Neutrophil (primary cell): ENCODE data around the gene CLCF1.
A peak's percentile ranks its signal among the peaks of the same experiment; 100 is the strongest.

Experiments used
- H3K27ac ChIP-seq: fragments of 200-600 bp; sonication (generic); 2 replicates; pipeline ENCODE4 v1.5.1; 2016; ENCODE audit warnings: mild to moderate bottlenecking, moderate library complexity
- H3K27me3 ChIP-seq: fragments of 200-600 bp; sonication (generic); 2 replicates; pipeline ENCODE4 v1.6.0; 2016; ENCODE audit warnings: mild to moderate bottlenecking
- H3K36me3 ChIP-seq: fragments of 200-600 bp; sonication (generic); 2 replicates; pipeline ENCODE4 v1.5.1; 2017
- H3K4me1 ChIP-seq, 2 experiments: fragments of 200-600 bp in 1 of 2; sonication (generic) in 1 of 2; 1 replicate in 1 of 2; 2 replicates in 1 of 2; pipeline versions ENCODE4 v1.5.1 to v1.6.1; 2013 to 2016; ENCODE audit warnings: low read depth in 1 of 2, low read length in 1 of 2, mild to moderate bottlenecking in 1 of 2, moderate library complexity in 1 of 2; ENCODE audit not compliant: control insufficient read depth in 1 of 2, insufficient read depth in 1 of 2
- H3K4me3 ChIP-seq, 2 experiments: fragments of 200-600 bp in 1 of 2; sonication (generic) in 1 of 2; 1 replicate in 1 of 2; 2 replicates in 1 of 2; pipeline ENCODE4 v1.5.1; 2013 to 2016; ENCODE audit warnings: low read depth in 1 of 2, low read length in 1 of 2, mild to moderate bottlenecking in 1 of 2, moderate library complexity in 1 of 2
- H3K9me3 ChIP-seq: fragments of 200-600 bp; sonication (generic); 2 replicates; pipeline ENCODE4 v1.5.1; 2016
- CTCF ChIP-seq: fragments of 200-600 bp; sonication (generic); IDR thresholded peaks from 2 replicates; pipeline ENCODE4 v1.5.1; 2016; ENCODE audit warnings: antibody characterized with exemption

The CLCF1 gene

DNA sequence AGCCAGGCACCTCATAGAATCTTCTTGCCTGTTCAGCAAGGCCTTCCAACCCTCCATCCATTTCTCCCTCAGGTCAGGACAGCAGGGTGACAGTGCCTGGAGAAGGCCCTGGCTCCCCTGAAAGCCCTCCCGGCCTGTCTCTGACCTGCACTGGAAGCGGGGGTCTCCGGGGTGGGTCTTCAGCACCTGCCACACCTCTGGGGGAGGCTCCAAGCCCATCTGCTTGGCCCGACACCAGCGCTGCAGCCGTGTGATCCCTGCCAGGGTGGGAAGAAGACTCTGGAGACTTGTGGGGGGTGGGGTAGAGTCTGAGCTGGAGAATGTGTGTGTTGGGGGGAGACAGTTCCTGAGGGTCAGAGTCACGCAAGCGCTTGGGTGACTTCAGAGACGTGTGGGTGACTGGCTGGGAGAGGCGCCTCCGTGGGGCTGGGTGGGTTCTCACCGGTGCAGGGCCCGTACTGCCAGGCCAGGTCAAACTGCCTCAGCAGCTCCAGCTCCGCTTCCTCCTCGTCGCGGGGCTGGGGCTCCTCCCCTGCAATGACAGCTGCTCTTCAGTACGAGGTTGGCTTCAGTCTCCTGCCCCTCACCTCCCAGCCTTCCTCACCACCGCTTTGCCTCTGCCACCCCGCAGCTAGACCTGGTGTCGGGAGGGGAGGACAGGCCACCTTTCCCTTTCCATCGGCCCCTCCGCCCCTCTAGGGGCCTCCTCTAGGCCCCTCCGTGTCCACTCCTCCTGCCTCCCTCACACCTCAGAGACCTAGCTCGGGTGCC, 20.7 kb downstream of the CLCF1 start:
- Histone ChIP-seq H3K27me3 (no peaks in the 10 kb centered on the region), H3K9me3 (no peaks in the 10 kb centered on the region), H3K4me3 (peak overlapping the region; percentile 73 to 84), H3K4me1 (peaks cover 52 to 58% of the 10 kb centered on the region in 2 experiments), H3K36me3 (peaks cover 11% of the 10 kb centered on the region), H3K27ac (peak overlapping the region; percentile 100)
- TF ChIP-seq CTCF = no peak

- Histone ChIP-seq H3K27me3 (no peaks in the 10 kb centered on the region), H3K36me3 (peaks cover 11% of the 10 kb centered on the region), H3K9me3 (no peaks in the 10 kb centered on the region), H3K4me1 (peaks cover 40 to 45% of the 10 kb centered on the region in 2 experiments), H3K4me3 (peak overlapping the region; percentile 29 to 84), H3K27ac (peak overlapping the region; percentile 100)
- peak; percentile 92 for TF ChIP-seq CTCF
These were observed 22.0 kb downstream of the CLCF1 start for GRCh38 chr11:67351275-67352005.

DNA sequence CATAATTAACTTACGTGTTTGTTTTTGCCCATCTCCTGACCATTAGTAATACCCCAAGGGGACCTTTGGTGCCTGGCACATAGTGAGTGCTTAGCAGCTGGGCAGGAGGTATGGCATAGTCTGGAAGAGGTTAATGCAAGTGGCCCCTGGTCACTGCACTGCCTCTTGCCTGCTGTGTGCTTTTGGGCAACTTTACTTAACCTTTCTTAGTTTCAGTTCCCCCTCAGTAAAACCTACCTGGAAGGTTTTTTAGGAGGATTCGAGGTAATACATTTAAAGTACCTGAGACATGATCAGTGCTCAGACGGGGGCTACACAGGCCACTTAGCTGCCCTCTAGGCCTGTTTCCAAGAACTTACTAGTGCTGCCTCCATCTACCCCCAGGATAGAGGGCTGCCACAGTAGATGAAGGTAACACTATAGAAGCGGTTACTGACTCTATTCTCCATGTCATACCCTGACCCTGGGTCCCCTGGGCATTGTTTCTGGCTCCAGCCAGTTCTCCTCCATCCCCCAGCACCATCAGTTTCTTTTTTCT, 23.4 kb downstream of the CLCF1 start:
- TF ChIP-seq CTCF = no peak
- H3K27ac ChIP-seq = peak overlapping the region; percentile 1
- H3K4me3 ChIP-seq = no peak overlapping the region
- no peaks in the 10 kb centered on the region for H3K9me3 ChIP-seq
- H3K36me3 ChIP-seq = peaks cover 11% of the 10 kb centered on the region
- no peaks in the 10 kb centered on the region for H3K27me3 ChIP-seq
- peaks cover 34 to 41% of the 10 kb centered on the region in 2 experiments for H3K4me1 ChIP-seq

DNA sequence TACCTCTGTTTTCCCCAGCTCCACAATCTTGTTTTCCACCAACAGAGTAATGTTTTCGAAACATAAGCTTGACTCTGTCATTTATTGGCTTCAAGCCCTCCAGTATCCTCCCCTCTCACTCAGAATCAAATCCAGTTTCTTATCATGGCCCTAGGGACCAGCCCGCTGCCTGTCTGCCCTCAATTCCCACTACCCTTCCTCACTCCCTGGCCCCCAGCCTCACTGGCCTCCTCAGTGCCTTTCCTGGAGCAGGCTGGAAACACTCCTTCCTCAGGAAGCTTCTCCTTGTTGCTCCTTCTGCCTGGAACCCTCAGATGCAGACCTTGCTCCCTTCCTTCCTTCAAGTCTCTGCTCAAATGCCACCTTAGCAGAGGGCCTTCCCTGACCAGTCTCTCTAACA, 23.9 kb downstream of the CLCF1 start:
- Histone ChIP-seq H3K9me3 (no peaks in the 10 kb centered on the region), H3K4me3 (no peak overlapping the region), H3K27ac (peak overlapping the region; percentile 1), H3K27me3 (no peaks in the 10 kb centered on the region), H3K4me1 (peaks cover 29 to 36% of the 10 kb centered on the region in 2 experiments), H3K36me3 (peaks cover 11% of the 10 kb centered on the region)
- no peak for TF ChIP-seq CTCF

DNA sequence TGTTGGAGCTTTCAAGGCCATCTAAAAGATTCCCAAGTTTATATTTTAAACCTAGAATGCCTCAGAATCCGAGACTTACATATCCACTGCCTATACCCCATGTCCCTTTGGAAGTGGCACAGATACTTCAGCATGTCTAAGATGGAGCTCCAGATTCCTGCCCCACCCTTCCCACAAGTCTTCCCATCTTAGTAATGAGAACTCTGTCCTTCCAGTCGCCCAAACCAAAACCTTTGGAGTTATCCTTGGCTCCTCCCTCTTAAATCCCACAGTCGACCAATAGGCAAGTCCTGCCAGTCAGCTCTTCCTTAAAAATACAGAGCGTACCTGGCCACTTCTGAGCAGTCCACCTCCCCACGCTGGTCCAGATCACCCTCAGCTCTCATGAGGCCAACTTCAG, 24.4 kb downstream of the CLCF1 start:
- Histone ChIP-seq H3K27ac (no peak overlapping the region), H3K4me3 (no peak overlapping the region), H3K27me3 (no peaks in the 10 kb centered on the region), H3K9me3 (no peaks in the 10 kb centered on the region), H3K4me1 (peaks cover 24 to 32% of the 10 kb centered on the region in 2 experiments), H3K36me3 (peaks cover 11% of the 10 kb centered on the region)
- TF ChIP-seq CTCF = no peak
